Adrenal gland (tissue), 5 donors: Measurements from ENCODE around the gene ZNF530.

Experiments
- CTCF ChIP-seq, 6 experiments: fragments of 450-650 bp in 4 of 6; fragments of 200-600 bp in 2 of 6; sonication (generic) in 1 of 6; IDR thresholded peaks; 1 replicate in 5 of 6; 2 replicates in 1 of 6; pipeline versions ENCODE4 v1.5.1 to v1.8.0; 2016 to 2021; ENCODE audit warnings: antibody characterized with exemption in 6 of 6, mild to moderate bottlenecking in 2 of 6, moderate library complexity in 1 of 6
- POLR2A ChIP-seq, 2 donors: fragments of 450-650 bp; IDR thresholded peaks; one replicate each; pipeline ENCODE4 v1.6.1; 2017; ENCODE audit warnings: antibody characterized with exemption in 2 of 2, mild to moderate bottlenecking in 2 of 2, moderate library complexity in 1 of 2
- donor health status: DM: no; HTN: no; CAD: no.

GRCh38 chr19:57583521-57584416 lies 15.9 kb upstream of the ZNF530 start, which contains the start of gene ZIK1:
- TF ChIP-seq CTCF (IDR thresholded peaks at IDR 0.05) (peak in 1 of 6 experiments; percentile 11), POLR2A (IDR thresholded peaks at IDR 0.05) (peak in 1 of 2 donors; percentile 26)
